IgD-negative memory B cell (primary cell): ENCODE data around the gene PGLYRP2. TPM values are rescaled to one million over a fixed set of nuclear protein-coding genes. Genes with fewer than 3 reads are reported as not detected.

Experiments
- H3K27ac Mint-ChIP-seq, 3 donors: one replicate each; pipeline ENCODE4 v1.8.0; 2020 to 2022; ENCODE audit warnings: mild to moderate bottlenecking in 3 of 3, mixed read lengths in 3 of 3, moderate library complexity in 1 of 3
- H3K27me3 Mint-ChIP-seq: one replicate; pipeline ENCODE4 v1.8.0; 2021; ENCODE audit warnings: mixed read lengths
- H3K36me3 Mint-ChIP-seq: one replicate; pipeline ENCODE4 v1.8.0; 2020; ENCODE audit warnings: mild to moderate bottlenecking, mixed read lengths
- H3K4me1 Mint-ChIP-seq, 3 donors: one replicate each; pipeline ENCODE4 v1.8.0; 2020 to 2022; ENCODE audit warnings: mixed read lengths in 3 of 3, mild to moderate bottlenecking in 1 of 3
- H3K4me3 Mint-ChIP-seq, 4 donors: one replicate each; pipeline ENCODE4 v1.8.0; 2020 to 2022; ENCODE audit warnings: mild to moderate bottlenecking in 4 of 4, mixed read lengths in 4 of 4, moderate library complexity in 3 of 4
- H3K9me3 Mint-ChIP-seq, 3 donors: one replicate each; pipeline ENCODE4 v1.8.0; 2020 to 2021; ENCODE audit warnings: mixed read lengths in 3 of 3, mild to moderate bottlenecking in 1 of 3
- polyA plus RNA-seq: library from polyadenylated mRNA; unstranded; fragments of 300-500 nt; fragmentation: Illumina TruSeq; gene quantifications from one replicate; pipeline ENCODE4 v1.2.3, GENCODE V29; 2021

The PGLYRP2 gene
- polyA plus RNA-seq, 1 donor from 2014 or later = not detected

GRCh38 chr19:15431396-15432017 lies 47.8 kb downstream of the PGLYRP2 start:
- H3K27me3 Mint-ChIP-seq = no peaks in the 10 kb centered on the region
- peak overlapping the region; percentile 83 to 90 (median 87) for H3K27ac Mint-ChIP-seq
- peaks cover 1% of the 10 kb centered on the region for H3K36me3 Mint-ChIP-seq
- H3K4me3 Mint-ChIP-seq = peak overlapping the region; percentile 92 to 98 (median 94)
- no peaks in the 10 kb centered on the region for H3K9me3 Mint-ChIP-seq
- peaks cover 15 to 22% (median 19%) of the 10 kb centered on the region in 3 donors for H3K4me1 Mint-ChIP-seq

- Mint-ChIP-seq H3K36me3 (peaks cover 1% of the 10 kb centered on the region), H3K27ac (peak overlapping the region; percentile 16 to 90 (median 83)), H3K27me3 (no peaks in the 10 kb centered on the region), H3K4me3 (peak overlapping the region in 3 of 4 donors; percentile 28 to 92 (median 92)), H3K9me3 (no peaks in the 10 kb centered on the region), H3K4me1 (peaks cover 15 to 23% (median 19%) of the 10 kb centered on the region in 3 donors)
These were observed 48.7 kb downstream of the PGLYRP2 start for GRCh38 chr19:15430526-15431120.

- Mint-ChIP-seq H3K27ac (peak overlapping the region in 2 of 3 donors; percentile 16 to 90), H3K36me3 (peaks cover 1% of the 10 kb centered on the region), H3K9me3 (no peaks in the 10 kb centered on the region), H3K4me1 (peaks cover 15 to 23% (median 19%) of the 10 kb centered on the region in 3 donors), H3K27me3 (no peaks in the 10 kb centered on the region), H3K4me3 (peak overlapping the region in 1 of 4 donors; percentile 92)
These were observed 49.4 kb downstream of the PGLYRP2 start for GRCh38 chr19:15429825-15430467.

- H3K27me3 Mint-ChIP-seq = no peaks in the 10 kb centered on the region
- H3K27ac Mint-ChIP-seq = peak overlapping the region in 1 of 3 donors; percentile 39
- H3K4me3 Mint-ChIP-seq = peak overlapping the region in 2 of 4 donors; percentile 48 to 60
- H3K36me3 Mint-ChIP-seq = peaks cover 1% of the 10 kb centered on the region
- H3K4me1 Mint-ChIP-seq = peaks cover 15 to 23% (median 19%) of the 10 kb centered on the region in 3 donors
- H3K9me3 Mint-ChIP-seq = no peaks in the 10 kb centered on the region
These were observed 50.1 kb downstream of the PGLYRP2 start for GRCh38 chr19:15428956-15429824.

- H3K27me3 Mint-ChIP-seq = no peaks in the 10 kb centered on the region
- peak overlapping the region in 2 of 4 donors; percentile 43 to 48 for H3K4me3 Mint-ChIP-seq
- H3K36me3 Mint-ChIP-seq = peaks cover 4% of the 10 kb centered on the region
- no peak overlapping the region for H3K27ac Mint-ChIP-seq
- H3K9me3 Mint-ChIP-seq = no peaks in the 10 kb centered on the region
- H3K4me1 Mint-ChIP-seq = peaks cover 14 to 18% (median 14%) of the 10 kb centered on the region in 3 donors
These were observed 51.3 kb downstream of the PGLYRP2 start for GRCh38 chr19:15427991-15428471.

- Mint-ChIP-seq H3K36me3 (peaks cover 4% of the 10 kb centered on the region), H3K27me3 (no peaks in the 10 kb centered on the region), H3K4me3 (no peak overlapping the region)
These were observed 52.0 kb downstream of the PGLYRP2 start for GRCh38 chr19:15427350-15427700.

GRCh38 chr19:15426485-15427349 lies 52.6 kb downstream of the PGLYRP2 start:
- Mint-ChIP-seq H3K36me3 (peaks cover 5% of the 10 kb centered on the region), H3K27me3 (no peaks in the 10 kb centered on the region), H3K4me1 (peaks cover 12 to 15% (median 12%) of the 10 kb centered on the region in 3 donors), H3K9me3 (no peaks in the 10 kb centered on the region), H3K4me3 (peak overlapping the region in 2 of 4 donors; percentile 2 to 23), H3K27ac (peak overlapping the region in 1 of 3 donors; percentile 12)

More at GRCh38 chr19:15427350-15427700, 52.0 kb downstream of the PGLYRP2 start:
- H3K27ac Mint-ChIP-seq = no peak overlapping the region
- peaks cover 12 to 17% (median 12%) of the 10 kb centered on the region in 3 donors for H3K4me1 Mint-ChIP-seq
- no peaks in the 10 kb centered on the region for H3K9me3 Mint-ChIP-seq

- Mint-ChIP-seq H3K4me3 (no peak overlapping the region), H3K27me3 (no peaks in the 10 kb centered on the region), H3K27ac (no peak overlapping the region), H3K4me1 (peaks cover under 1 to 3% (median 2%) of the 10 kb centered on the region in 3 donors), H3K9me3 (no peaks in the 10 kb centered on the region), H3K36me3 (peaks cover 5% of the 10 kb centered on the region)
These were observed 53.9 kb downstream of the PGLYRP2 start for GRCh38 chr19:15425321-15425950.

- Mint-ChIP-seq H3K4me3 (no peak overlapping the region), H3K27me3 (no peaks in the 10 kb centered on the region), H3K36me3 (peaks cover 5% of the 10 kb centered on the region)
These were observed 54.5 kb downstream of the PGLYRP2 start for GRCh38 chr19:15424692-15425272.

GRCh38 chr19:15424121-15424520 lies 55.2 kb downstream of the PGLYRP2 start:
- no peaks in the 10 kb centered on the region for H3K27me3 Mint-ChIP-seq
- peaks cover 5% of the 10 kb centered on the region for H3K36me3 Mint-ChIP-seq
- H3K9me3 Mint-ChIP-seq = no peaks in the 10 kb centered on the region
- no peak overlapping the region for H3K27ac Mint-ChIP-seq
- H3K4me3 Mint-ChIP-seq = no peak overlapping the region
- peaks cover 1 to 8% (median 1%) of the 10 kb centered on the region in 3 donors for H3K4me1 Mint-ChIP-seq

More at GRCh38 chr19:15424692-15425272, 54.5 kb downstream of the PGLYRP2 start:
- Mint-ChIP-seq H3K27ac (peak overlapping the region in 1 of 3 donors; percentile 57), H3K4me1 (peaks cover 0 to 3% (median 0%) of the 10 kb centered on the region in 3 donors), H3K9me3 (no peaks in the 10 kb centered on the region)

GRCh38 chr19:15423130-15423529 lies 56.2 kb downstream of the PGLYRP2 start:
- peaks cover 7% of the 10 kb centered on the region for H3K36me3 Mint-ChIP-seq
- no peaks in the 10 kb centered on the region for H3K9me3 Mint-ChIP-seq
- H3K27me3 Mint-ChIP-seq = no peaks in the 10 kb centered on the region
- H3K4me3 Mint-ChIP-seq = no peak overlapping the region
- peaks cover 7 to 8% (median 8%) of the 10 kb centered on the region in 3 donors for H3K4me1 Mint-ChIP-seq
- no peak overlapping the region for H3K27ac Mint-ChIP-seq

GRCh38 chr19:15422296-15423075 lies 56.8 kb downstream of the PGLYRP2 start:
- Mint-ChIP-seq H3K9me3 (no peaks in the 10 kb centered on the region), H3K27me3 (no peaks in the 10 kb centered on the region), H3K27ac (peak overlapping the region in 1 of 3 donors; percentile 62), H3K4me1 (peaks cover 13 to 15% (median 14%) of the 10 kb centered on the region in 3 donors), H3K36me3 (peaks cover 7% of the 10 kb centered on the region), H3K4me3 (no peak overlapping the region)
